B cell (primary cell): ENCODE data around the gene SLC25A51.

ENCODE experiments used
- EZH2 ChIP-seq: IDR thresholded peaks from 2 replicates; pipeline ENCODE4 v1.6.1; 2012; ENCODE audit warnings: borderline replicate concordance, low read depth, mild to moderate bottlenecking, moderate library complexity, low read length; ENCODE audit not compliant: insufficient read depth, poor library complexity, severe bottlenecking
- TF ChIP-seq, protein P1 (sequence below): fragments of 200-600 bp; IDR thresholded peaks from one replicate; pipeline ENCODE4 v1.8.0; 2022; ENCODE audit warnings: antibody characterized with exemption, mild to moderate bottlenecking

GRCh38 chr9:37870081-37870798, 33.7 kb downstream of the SLC25A51 start:
- TF ChIP-seq, protein P1, sequence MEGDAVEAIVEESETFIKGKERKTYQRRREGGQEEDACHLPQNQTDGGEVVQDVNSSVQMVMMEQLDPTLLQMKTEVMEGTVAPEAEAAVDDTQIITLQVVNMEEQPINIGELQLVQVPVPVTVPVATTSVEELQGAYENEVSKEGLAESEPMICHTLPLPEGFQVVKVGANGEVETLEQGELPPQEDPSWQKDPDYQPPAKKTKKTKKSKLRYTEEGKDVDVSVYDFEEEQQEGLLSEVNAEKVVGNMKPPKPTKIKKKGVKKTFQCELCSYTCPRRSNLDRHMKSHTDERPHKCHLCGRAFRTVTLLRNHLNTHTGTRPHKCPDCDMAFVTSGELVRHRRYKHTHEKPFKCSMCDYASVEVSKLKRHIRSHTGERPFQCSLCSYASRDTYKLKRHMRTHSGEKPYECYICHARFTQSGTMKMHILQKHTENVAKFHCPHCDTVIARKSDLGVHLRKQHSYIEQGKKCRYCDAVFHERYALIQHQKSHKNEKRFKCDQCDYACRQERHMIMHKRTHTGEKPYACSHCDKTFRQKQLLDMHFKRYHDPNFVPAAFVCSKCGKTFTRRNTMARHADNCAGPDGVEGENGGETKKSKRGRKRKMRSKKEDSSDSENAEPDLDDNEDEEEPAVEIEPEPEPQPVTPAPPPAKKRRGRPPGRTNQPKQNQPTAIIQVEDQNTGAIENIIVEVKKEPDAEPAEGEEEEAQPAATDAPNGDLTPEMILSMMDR = no peak
- TF ChIP-seq EZH2 = no peak
